T-helper 1 cell treated with Interleukin-12 subunit alpha and Interleukin-12 subunit beta and Interleukin-4 antibody, amounts not matched to agents 30 μg/mL and 1 μg/mL, for 36 hours (primary cell): ENCODE results near the gene SYT6.

Experiments used
- H3K27ac Mint-ChIP-seq: one replicate; pipeline ENCODE4 v1.8.0; 2021; ENCODE audit warnings: mild to moderate bottlenecking, mixed read lengths
- H3K27me3 Mint-ChIP-seq: one replicate; pipeline ENCODE4 v1.8.0; 2021; ENCODE audit warnings: low read depth, mixed read lengths
- H3K36me3 Mint-ChIP-seq: one replicate; pipeline ENCODE4 v1.8.0; 2021; ENCODE audit warnings: low read depth, mixed read lengths
- H3K4me1 Mint-ChIP-seq: one replicate; pipeline ENCODE4 v1.8.0; 2021; ENCODE audit warnings: low read depth, mixed read lengths
- H3K4me3 Mint-ChIP-seq: one replicate; pipeline ENCODE4 v1.8.0; 2021; ENCODE audit warnings: mild to moderate bottlenecking, moderate library complexity, mixed read lengths
- H3K9me3 Mint-ChIP-seq: one replicate; pipeline ENCODE4 v1.8.0; 2021; ENCODE audit warnings: mixed read lengths

Gene SYT6

GRCh38 chr1:114099268-114099667 lies 54.4 kb downstream of the SYT6 start:
- Mint-ChIP-seq H3K4me3 (no peak overlapping the region), H3K4me1 (peaks cover 3% of the 10 kb centered on the region), H3K27ac (no peak overlapping the region), H3K27me3 (peaks cover 5% of the 10 kb centered on the region), H3K9me3 (no peaks in the 10 kb centered on the region), H3K36me3 (no peaks in the 10 kb centered on the region)

GRCh38 chr1:114097109-114097508 lies 56.6 kb downstream of the SYT6 start:
- Mint-ChIP-seq H3K27ac (no peak overlapping the region), H3K9me3 (no peaks in the 10 kb centered on the region), H3K4me1 (no peaks in the 10 kb centered on the region), H3K27me3 (peaks cover 5% of the 10 kb centered on the region), H3K36me3 (no peaks in the 10 kb centered on the region), H3K4me3 (no peak overlapping the region)

GRCh38 chr1:114094675-114095074 lies 59.0 kb downstream of the SYT6 start:
- H3K27ac Mint-ChIP-seq = no peak overlapping the region
- no peaks in the 10 kb centered on the region for H3K9me3 Mint-ChIP-seq
- no peaks in the 10 kb centered on the region for H3K36me3 Mint-ChIP-seq
- H3K4me3 Mint-ChIP-seq = no peak overlapping the region
- peaks cover 15% of the 10 kb centered on the region for H3K27me3 Mint-ChIP-seq
- no peaks in the 10 kb centered on the region for H3K4me1 Mint-ChIP-seq

- peaks cover 15% of the 10 kb centered on the region for H3K27me3 Mint-ChIP-seq
- no peaks in the 10 kb centered on the region for H3K4me1 Mint-ChIP-seq
- H3K27ac Mint-ChIP-seq = no peak overlapping the region
- H3K4me3 Mint-ChIP-seq = no peak overlapping the region
- H3K36me3 Mint-ChIP-seq = no peaks in the 10 kb centered on the region
- H3K9me3 Mint-ChIP-seq = no peaks in the 10 kb centered on the region
Observed at GRCh38 chr1:114094363-114094634, 59.4 kb downstream of the SYT6 start.

- Mint-ChIP-seq H3K4me1 (no peaks in the 10 kb centered on the region), H3K9me3 (no peaks in the 10 kb centered on the region), H3K27ac (no peak overlapping the region), H3K27me3 (peaks cover 15% of the 10 kb centered on the region), H3K36me3 (no peaks in the 10 kb centered on the region), H3K4me3 (no peak overlapping the region)
Observed at GRCh38 chr1:114093624-114094362, 59.9 kb downstream of the SYT6 start.

- H3K9me3 Mint-ChIP-seq = no peaks in the 10 kb centered on the region
- no peaks in the 10 kb centered on the region for H3K36me3 Mint-ChIP-seq
- no peak overlapping the region for H3K27ac Mint-ChIP-seq
- H3K4me3 Mint-ChIP-seq = no peak overlapping the region
- peaks cover 15% of the 10 kb centered on the region for H3K27me3 Mint-ChIP-seq
- H3K4me1 Mint-ChIP-seq = no peaks in the 10 kb centered on the region
Observed at GRCh38 chr1:114092186-114093062, 61.2 kb downstream of the SYT6 start.

- no peak overlapping the region for H3K27ac Mint-ChIP-seq
- no peaks in the 10 kb centered on the region for H3K4me1 Mint-ChIP-seq
- no peaks in the 10 kb centered on the region for H3K36me3 Mint-ChIP-seq
- no peaks in the 10 kb centered on the region for H3K9me3 Mint-ChIP-seq
- peaks cover 15% of the 10 kb centered on the region for H3K27me3 Mint-ChIP-seq
- no peak overlapping the region for H3K4me3 Mint-ChIP-seq
Observed at GRCh38 chr1:114091711-114092110, 62.0 kb downstream of the SYT6 start.

- Mint-ChIP-seq H3K4me3 (no peak overlapping the region), H3K27ac (no peak overlapping the region), H3K9me3 (no peaks in the 10 kb centered on the region), H3K4me1 (no peaks in the 10 kb centered on the region), H3K36me3 (no peaks in the 10 kb centered on the region), H3K27me3 (peaks cover 15% of the 10 kb centered on the region)
Observed at GRCh38 chr1:114090738-114091505, 62.7 kb downstream of the SYT6 start.

- no peaks in the 10 kb centered on the region for H3K9me3 Mint-ChIP-seq
- H3K27ac Mint-ChIP-seq = no peak overlapping the region
Observed at GRCh38 chr1:114089502-114090138, 64.0 kb downstream of the SYT6 start.

GRCh38 chr1:114088392-114089299 lies 65.0 kb downstream of the SYT6 start:
- Mint-ChIP-seq H3K27ac (no peak overlapping the region), H3K4me1 (no peaks in the 10 kb centered on the region), H3K36me3 (no peaks in the 10 kb centered on the region), H3K27me3 (peaks cover 20% of the 10 kb centered on the region), H3K9me3 (no peaks in the 10 kb centered on the region), H3K4me3 (no peak overlapping the region)

More at GRCh38 chr1:114089502-114090138, 64.0 kb downstream of the SYT6 start:
- Mint-ChIP-seq H3K36me3 (no peaks in the 10 kb centered on the region), H3K27me3 (peaks cover 16% of the 10 kb centered on the region), H3K4me1 (no peaks in the 10 kb centered on the region), H3K4me3 (no peak overlapping the region)

GRCh38 chr1:114087495-114087894 lies 66.2 kb downstream of the SYT6 start:
- no peak overlapping the region for H3K27ac Mint-ChIP-seq
- H3K4me3 Mint-ChIP-seq = no peak overlapping the region
- H3K9me3 Mint-ChIP-seq = no peaks in the 10 kb centered on the region
- H3K27me3 Mint-ChIP-seq = peaks cover 18% of the 10 kb centered on the region
- H3K36me3 Mint-ChIP-seq = no peaks in the 10 kb centered on the region
- no peaks in the 10 kb centered on the region for H3K4me1 Mint-ChIP-seq

- peaks cover 12% of the 10 kb centered on the region for H3K27me3 Mint-ChIP-seq
- H3K4me3 Mint-ChIP-seq = no peak overlapping the region
- no peaks in the 10 kb centered on the region for H3K9me3 Mint-ChIP-seq
- no peaks in the 10 kb centered on the region for H3K4me1 Mint-ChIP-seq
- no peaks in the 10 kb centered on the region for H3K36me3 Mint-ChIP-seq
- H3K27ac Mint-ChIP-seq = no peak overlapping the region
Observed at GRCh38 chr1:114086601-114087368, 66.9 kb downstream of the SYT6 start.
